ENCODE results near the gene RYR3. TPM values are rescaled to one million over a fixed set of nuclear protein-coding genes. Genes with fewer than 3 reads are reported as not detected.

The RYR3 gene
- total and polyA plus RNA-seq, 2 donors (not counting 1 experiment from before 2014, with no cell fraction given), result not detected

- Mint-ChIP-seq H3K4me3 (no peak overlapping the region), H3K4me1 (peaks cover 4% of the 10 kb centered on the region), H3K27me3 (peaks cover 56% of the 10 kb centered on the region), H3K27ac (no peak overlapping the region), H3K9me3 (ENCODE audit: insufficient read depth) (no peaks in the 10 kb centered on the region)
- WGBS (ENCODE audit: insufficient coverage), result no CpG with 5 or more reads among the region's 1 CpG
- Histone ChIP-seq H3K27ac (ENCODE audit: low read length in 2 of 2) (no peak overlapping the region), H4K20me1 (ENCODE audit: control insufficient read depth, insufficient read depth, low read length, poor library complexity, severe bottlenecking) (no peaks in the 10 kb centered on the region), H3K4me1 (ENCODE audit: control insufficient read depth in 2 of 2, insufficient read depth in 2 of 2, low read length in 2 of 2) (no peaks in the 10 kb centered on the region), H2AFZ (ENCODE audit: insufficient read depth, low read depth, low read length, poor library complexity, severe bottlenecking) (no peak overlapping the region), H3K9me3 (ENCODE audit: control extremely low read depth in 1 of 3, control insufficient read depth in 2 of 3, insufficient read depth in 1 of 3, low read length in 2 of 3) (no peaks in the 10 kb centered on the region), H3K79me2 (ENCODE audit: control insufficient read depth, insufficient read depth, low read length) (no peaks in the 10 kb centered on the region), H3K9ac (ENCODE audit: low read length) (no peak overlapping the region), H3K4me2 (replicated peaks; ENCODE audit: low read depth, low read length, poor library complexity, severe bottlenecking) (no peak overlapping the region), H3K27me3 (replicated peaks in 1 of 4; ENCODE audit: control extremely low read depth in 1 of 4, control insufficient read depth in 3 of 4, insufficient read depth in 4 of 4, low read length in 3 of 4) (peaks cover 0 to 42% (median 14%) of the 10 kb centered on the region in 4 experiments), H3K4me3 (ENCODE audit: control extremely low read depth in 1 of 5, extremely low read depth in 1 of 5, insufficient read depth in 1 of 5, low read depth in 2 of 5, low read length in 4 of 5) (no peak overlapping the region), H3K36me3 (replicated peaks in 1 of 2; ENCODE audit: control extremely low read depth in 1 of 2, control insufficient read depth in 1 of 2, extremely low read depth in 1 of 2, insufficient read depth in 2 of 2, low read length in 1 of 2) (no peaks in the 10 kb centered on the region)
- no peak for DNase-seq
- CTCF ChIA-PET, result interaction anchor here (1.4 kb wide), 1 partner anchor 21 kb away, joined by 3 read pairs; no protein-coding TSS in a partner anchor
- POLR2A ChIA-PET, result no interaction called here
- ATAC-seq (ENCODE audit: low read depth), result no peak
- no peak for TF ChIP-seq EZH2 (IDR thresholded peaks at IDR 0.05; ENCODE audit: borderline replicate concordance, insufficient read depth, low read depth, low read length, poor library complexity, severe bottlenecking)
- TF ChIP-seq CTCF (IDR thresholded peaks at IDR 0.05), result no peak
- intact Hi-C loops (cut with micrococcal nuclease), result no loop called here
Measured at GRCh38 chr15:33313491-33313890, 2.7 kb downstream of the RYR3 start.

GRCh38 chr15:33314069-33314468 is 3.3 kb downstream of the RYR3 start:
- no peak overlapping the region for H3K4me2 ChIP-seq (replicated peaks; ENCODE audit: low read depth, low read length, poor library complexity, severe bottlenecking)
- peaks cover 0 to 41% (median 14%) of the 10 kb centered on the region in 4 experiments for H3K27me3 ChIP-seq (replicated peaks in 1 of 4; ENCODE audit: control extremely low read depth in 1 of 4, control insufficient read depth in 3 of 4, insufficient read depth in 4 of 4, low read length in 3 of 4)
- CTCF ChIA-PET, result interaction anchor here (1.4 kb wide), 1 partner anchor 22 kb away, joined by 3 read pairs; no protein-coding TSS in a partner anchor
- TF ChIP-seq EZH2 (IDR thresholded peaks at IDR 0.05; ENCODE audit: borderline replicate concordance, insufficient read depth, low read depth, low read length, poor library complexity, severe bottlenecking) (no peak), CTCF (IDR thresholded peaks at IDR 0.05) (no peak)
- no peaks in the 10 kb centered on the region for H3K9me3 ChIP-seq (ENCODE audit: control extremely low read depth in 1 of 3, control insufficient read depth in 2 of 3, insufficient read depth in 1 of 3, low read length in 2 of 3)
- H3K36me3 ChIP-seq (replicated peaks in 1 of 2; ENCODE audit: control extremely low read depth in 1 of 2, control insufficient read depth in 1 of 2, extremely low read depth in 1 of 2, insufficient read depth in 2 of 2, low read length in 1 of 2), result no peaks in the 10 kb centered on the region
- 100% methylated on average over 4 of the region's 5 CpGs for WGBS (ENCODE audit: insufficient coverage)
- H2AFZ ChIP-seq (ENCODE audit: insufficient read depth, low read depth, low read length, poor library complexity, severe bottlenecking), result no peak overlapping the region
- no peak overlapping the region for H3K4me3 ChIP-seq (ENCODE audit: control extremely low read depth in 1 of 5, extremely low read depth in 1 of 5, insufficient read depth in 1 of 5, low read depth in 2 of 5, low read length in 4 of 5)
- no peak overlapping the region for H3K9ac ChIP-seq (ENCODE audit: low read length)
- H3K4me1 ChIP-seq (ENCODE audit: control insufficient read depth in 2 of 2, insufficient read depth in 2 of 2, low read length in 2 of 2), result no peaks in the 10 kb centered on the region
- H4K20me1 ChIP-seq (ENCODE audit: control insufficient read depth, insufficient read depth, low read length, poor library complexity, severe bottlenecking), result no peaks in the 10 kb centered on the region
- H3K27ac Mint-ChIP-seq, result no peak overlapping the region
- peaks cover 55% of the 10 kb centered on the region for H3K27me3 Mint-ChIP-seq
- H3K79me2 ChIP-seq (ENCODE audit: control insufficient read depth, insufficient read depth, low read length), result no peaks in the 10 kb centered on the region
- ATAC-seq (ENCODE audit: low read depth) (no peak), DNase-seq (no peak)
- POLR2A ChIA-PET, result no interaction called here
- H3K27ac ChIP-seq (ENCODE audit: low read length in 2 of 2), result no peak overlapping the region
- no peak overlapping the region for H3K4me3 Mint-ChIP-seq
- H3K9me3 Mint-ChIP-seq (ENCODE audit: insufficient read depth), result no peaks in the 10 kb centered on the region
- intact Hi-C loops (cut with micrococcal nuclease), result no loop called here
- H3K4me1 Mint-ChIP-seq, result peaks cover 4% of the 10 kb centered on the region
